ENCODE results near the gene GPR153.

The GPR153 gene

GRCh38 chr1:6269720-6270400 is 9.0 kb upstream of the GPR153 start:
- in situ Hi-C loops (cut with MboI; ENCODE audit: low sequenced_read_pairs): no loop called here

- in situ Hi-C loops (cut with MboI; ENCODE audit: low sequenced_read_pairs): no loop called here
Observed at GRCh38 chr1:6269296-6269695, 8.4 kb upstream of the GPR153 start.

GRCh38 chr1:6268415-6268814 is 7.5 kb upstream of the GPR153 start:
- in situ Hi-C loops (cut with MboI; ENCODE audit: low sequenced_read_pairs): no loop called here

- in situ Hi-C loops (cut with MboI; ENCODE audit: low sequenced_read_pairs): no loop called here
Observed at GRCh38 chr1:6267686-6268322, 6.9 kb upstream of the GPR153 start.

GRCh38 chr1:6266641-6267040 is 5.7 kb upstream of the GPR153 start:
- in situ Hi-C loops (cut with MboI; ENCODE audit: low sequenced_read_pairs): no loop called here

- in situ Hi-C loops (cut with MboI; ENCODE audit: low sequenced_read_pairs): no loop called here
Observed at GRCh38 chr1:6265151-6265550, 4.3 kb upstream of the GPR153 start.

GRCh38 chr1:6263716-6264115 is 2.8 kb upstream of the GPR153 start:
- in situ Hi-C loops (cut with MboI; ENCODE audit: low sequenced_read_pairs): no loop called here

- in situ Hi-C loops (cut with MboI; ENCODE audit: low sequenced_read_pairs): no loop called here
Observed at GRCh38 chr1:6262555-6263420, 1.9 kb upstream of the GPR153 start.

- in situ Hi-C loops (cut with MboI; ENCODE audit: low sequenced_read_pairs): no loop called here
Observed at GRCh38 chr1:6261615-6261995, 707 bp upstream of the GPR153 start.

- in situ Hi-C loops (cut with MboI; ENCODE audit: low sequenced_read_pairs): no loop called here
Observed at GRCh38 chr1:6260433-6260934, 414 bp downstream of the GPR153 start.

GRCh38 chr1:6259491-6260362 is 1.2 kb downstream of the GPR153 start:
- in situ Hi-C loops (cut with MboI; ENCODE audit: low sequenced_read_pairs): loop anchor here (10.0 kb wide), 1 partner anchor 85 kb away; no protein-coding TSS in a partner anchor

GRCh38 chr1:6258675-6259074 is 2.2 kb downstream of the GPR153 start:
- in situ Hi-C loops (cut with MboI; ENCODE audit: low sequenced_read_pairs): loop anchor here (10.0 kb wide), 1 partner anchor 86 kb away; no protein-coding TSS in a partner anchor

- in situ Hi-C loops (cut with MboI; ENCODE audit: low sequenced_read_pairs): loop anchor here (10.0 kb wide), 1 partner anchor 87 kb away; no protein-coding TSS in a partner anchor
Observed at GRCh38 chr1:6257541-6258069, 3.3 kb downstream of the GPR153 start.

- in situ Hi-C loops (cut with MboI; ENCODE audit: low sequenced_read_pairs): loop anchor here (10.0 kb wide), 1 partner anchor 88 kb away; no protein-coding TSS in a partner anchor
Observed at GRCh38 chr1:6256645-6257044, 4.3 kb downstream of the GPR153 start.

GRCh38 chr1:6254691-6255090 is 6.2 kb downstream of the GPR153 start:
- in situ Hi-C loops (cut with MboI; ENCODE audit: low sequenced_read_pairs): loop anchor here (10.0 kb wide), 1 partner anchor 90 kb away; no protein-coding TSS in a partner anchor

- in situ Hi-C loops (cut with MboI; ENCODE audit: low sequenced_read_pairs): loop anchor here (10.0 kb wide), 1 partner anchor 91 kb away; no protein-coding TSS in a partner anchor
Observed at GRCh38 chr1:6253380-6253779, 7.5 kb downstream of the GPR153 start.

- in situ Hi-C loops (cut with MboI; ENCODE audit: low sequenced_read_pairs): loop anchor here (10.0 kb wide), 1 partner anchor 92 kb away; no protein-coding TSS in a partner anchor
Observed at GRCh38 chr1:6252374-6252710, 8.6 kb downstream of the GPR153 start.

GRCh38 chr1:6251681-6252373 is 9.1 kb downstream of the GPR153 start:
- in situ Hi-C loops (cut with MboI; ENCODE audit: low sequenced_read_pairs): loop anchor here (10.0 kb wide), 1 partner anchor 93 kb away; no protein-coding TSS in a partner anchor

- in situ Hi-C loops (cut with MboI; ENCODE audit: low sequenced_read_pairs): loop anchor here (10.0 kb wide), 1 partner anchor 94 kb away; no protein-coding TSS in a partner anchor
Observed at GRCh38 chr1:6251233-6251632, 9.7 kb downstream of the GPR153 start.
